HG03045 (cell line): Measurements from ENCODE around the gene CDHR4.
"Not testable (repeated sequence)": the region's sequence is repeated elsewhere in the genome, so short reads cannot be mapped to it uniquely, and the experiment has no call there.

Experiments used
- ATAC-seq: cut with Tn5 transposase; IDR thresholded peaks from one replicate; pipeline ENCODE4 v1.9.1; 2021; ENCODE audit warnings: mild to moderate bottlenecking, moderate library complexity; ENCODE audit not compliant: unreplicated experiment

Gene CDHR4, protein sequence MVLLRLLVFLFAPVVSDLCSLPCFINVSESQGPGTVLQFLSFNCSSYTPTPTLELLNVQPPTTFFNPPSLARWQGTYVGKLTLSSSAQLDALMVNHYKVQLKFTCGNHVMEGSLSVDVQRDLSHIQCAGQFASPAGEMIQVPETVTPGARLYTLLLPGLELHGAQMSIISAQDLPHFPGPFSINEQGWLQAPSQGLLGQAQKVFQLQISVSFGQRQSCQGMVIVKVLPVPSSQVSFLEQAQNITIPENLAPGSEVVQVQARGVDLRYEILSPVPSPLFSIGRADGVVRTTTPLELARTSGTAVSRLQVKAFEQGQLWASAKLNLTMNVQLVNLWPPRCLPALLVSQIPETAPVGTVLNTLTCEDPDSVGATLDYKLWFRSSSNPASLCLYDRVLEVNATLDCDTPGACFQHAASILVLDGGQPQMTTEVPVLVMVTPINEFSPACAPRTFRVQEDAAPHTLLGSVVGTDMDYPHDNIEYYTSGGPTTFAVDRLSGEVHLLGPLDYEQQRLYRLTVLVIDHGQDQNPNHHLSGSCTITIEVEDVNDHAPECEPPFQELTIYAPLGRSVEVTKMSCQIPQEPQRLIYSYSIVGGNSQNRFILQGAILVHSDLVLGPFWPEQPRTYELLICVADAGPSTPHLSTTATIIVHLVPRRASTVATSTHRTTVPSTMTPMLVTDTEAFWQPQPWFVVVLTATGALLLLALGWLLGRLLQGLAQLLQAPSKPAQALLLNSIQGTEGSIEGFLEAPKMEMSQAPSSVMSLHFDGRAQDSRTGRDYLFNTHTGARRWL

GRCh38 chr3:49799761-49800160 is at the start of gene CDHR4:
CDHR4 (minus strand) TSS chr3:49799873; CDS start chr3:49799812, 61 bp downstream.
- ATAC-seq: no peak

DNA sequence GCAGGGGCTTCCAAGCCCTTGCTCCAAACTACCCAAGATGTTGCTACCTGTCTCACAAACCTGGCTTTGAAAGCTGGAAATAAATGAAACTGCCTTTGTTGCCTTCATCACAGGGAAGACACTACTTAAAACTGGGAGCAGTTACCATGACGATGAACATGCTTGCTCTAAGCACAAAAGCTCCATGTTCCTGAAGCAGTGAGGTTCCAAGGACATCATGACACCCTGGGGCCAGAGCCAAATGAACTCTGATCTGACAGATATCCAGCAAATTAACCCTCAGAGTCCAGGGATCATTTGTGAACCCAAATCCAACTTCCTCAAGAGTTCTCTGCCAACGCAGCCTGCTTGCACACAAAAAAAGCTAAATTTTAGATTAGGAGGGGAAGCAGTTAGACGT is 46.0 kb upstream of the CDHR4 start:
- ATAC-seq: no peak

GRCh38 chr3:49844464-49845183 is 45.0 kb upstream of the CDHR4 start:
- ATAC-seq: no peak

- ATAC-seq: no peak
Measured at GRCh38 chr3:49842843-49843517, 43.3 kb upstream of the CDHR4 start.

DNA sequence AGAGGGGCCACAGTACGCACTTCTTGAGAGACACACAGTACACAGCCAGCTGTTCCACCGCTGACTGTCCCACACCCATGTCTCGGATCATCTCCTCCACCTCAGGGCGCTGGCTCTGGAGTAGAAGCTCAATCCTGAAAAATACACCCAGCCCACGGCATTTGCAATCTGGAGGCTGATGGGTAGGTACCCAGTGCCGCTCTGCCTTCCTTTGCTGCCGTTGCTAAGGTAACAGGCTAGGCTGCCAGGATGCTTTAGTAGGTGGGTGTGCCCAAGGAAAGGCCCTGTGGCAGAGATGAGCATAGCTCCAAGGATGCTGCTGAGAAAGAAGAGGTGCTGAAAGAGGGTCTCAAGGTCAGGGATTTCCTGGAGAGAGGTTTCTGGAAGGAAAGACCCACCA is 42.1 kb upstream of the CDHR4 start:
- no peak for ATAC-seq

DNA sequence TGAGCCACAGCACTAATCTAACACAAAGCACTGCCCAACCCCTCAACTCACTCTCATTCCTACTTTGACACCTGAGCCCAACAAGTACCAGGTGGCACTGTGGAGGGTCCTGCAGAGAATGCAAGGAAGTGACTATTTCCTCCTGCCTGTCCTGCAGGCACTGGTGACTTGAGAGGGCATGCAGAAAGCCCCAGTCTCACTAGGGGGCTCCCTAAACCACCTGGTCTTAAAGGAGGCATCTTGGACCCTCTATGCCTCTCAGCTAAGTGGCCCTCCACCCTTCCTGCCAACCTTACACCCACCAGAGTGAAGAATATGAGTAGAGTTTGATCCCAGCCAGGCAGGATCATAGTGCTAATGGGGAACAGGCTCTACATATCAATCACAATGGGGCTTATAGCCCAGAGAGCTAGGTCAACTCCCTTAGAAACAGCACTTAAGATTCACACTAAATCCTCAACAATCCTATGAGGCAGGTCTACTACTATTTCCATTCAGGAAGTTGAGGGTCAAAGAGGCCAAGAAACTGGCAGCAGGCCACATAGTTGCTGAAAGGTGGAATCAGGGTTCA is 41.5 kb upstream of the CDHR4 start:
- no peak for ATAC-seq

DNA sequence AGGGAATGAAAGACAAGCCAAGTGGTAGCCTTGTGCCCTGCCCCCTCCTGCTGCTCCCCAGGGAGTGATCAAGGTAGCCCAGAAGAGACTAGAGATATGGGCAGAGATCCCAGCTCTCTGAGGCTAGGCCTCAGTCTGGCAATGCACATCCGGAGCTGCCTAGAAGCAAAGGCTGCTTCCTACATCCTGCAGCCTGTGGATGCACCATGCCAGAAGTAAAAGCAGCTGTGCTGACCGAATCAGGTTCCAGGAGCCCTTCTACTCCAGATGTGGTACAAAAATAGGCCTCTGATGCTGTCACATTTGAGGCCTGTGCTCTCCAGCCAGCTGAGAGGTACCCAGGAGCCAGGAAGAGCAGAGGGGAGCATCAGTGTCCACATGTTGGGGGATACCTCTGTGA is 40.7 kb upstream of the CDHR4 start:
- ATAC-seq: no peak

- no peak for ATAC-seq
Measured at GRCh38 chr3:49839193-49839809, 39.6 kb upstream of the CDHR4 start.

DNA sequence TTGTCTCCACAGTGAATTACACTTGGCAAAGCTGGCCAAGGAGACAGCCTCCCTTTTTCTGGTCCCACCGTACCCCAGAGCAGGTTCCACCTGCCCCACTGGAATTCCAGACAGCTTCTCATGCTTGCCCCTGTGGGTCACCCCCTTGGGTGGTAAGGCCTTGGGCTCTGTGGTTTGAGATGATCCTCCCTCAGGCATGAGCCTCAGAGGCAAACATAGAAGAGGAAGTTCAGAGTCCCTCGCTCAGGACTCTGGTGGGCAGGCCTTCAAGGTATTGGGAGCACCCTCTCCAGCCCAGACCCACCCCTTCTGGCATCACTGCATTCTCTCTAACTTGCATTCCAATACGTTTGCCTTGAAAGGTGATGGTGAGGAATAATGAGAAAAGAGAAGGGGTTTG is 31.7 kb upstream of the CDHR4 start:
- ATAC-seq: no peak

DNA sequence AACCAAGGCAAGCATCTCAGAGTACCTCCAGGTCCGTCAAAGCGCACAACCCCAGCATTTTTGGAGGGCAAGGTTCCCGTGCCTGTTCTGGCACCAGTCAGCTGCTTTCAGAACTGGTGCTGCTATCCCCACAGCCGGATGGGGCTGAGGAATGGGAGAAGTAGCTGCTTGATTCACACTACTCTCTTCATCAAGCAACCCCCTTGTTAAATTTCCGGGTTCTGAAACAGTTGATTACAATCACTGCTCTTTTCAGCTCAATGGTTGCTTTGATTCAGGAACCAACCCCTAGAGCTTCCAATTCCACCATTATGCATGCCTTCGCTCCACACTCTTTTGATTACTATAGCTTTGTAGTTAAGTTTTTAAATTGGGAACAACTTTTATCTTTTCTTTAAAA is 26.3 kb upstream of the CDHR4 start:
- ATAC-seq: no peak

- not testable (repeated sequence) for ATAC-seq
Measured at GRCh38 chr3:49823131-49823530, 23.5 kb upstream of the CDHR4 start.

DNA sequence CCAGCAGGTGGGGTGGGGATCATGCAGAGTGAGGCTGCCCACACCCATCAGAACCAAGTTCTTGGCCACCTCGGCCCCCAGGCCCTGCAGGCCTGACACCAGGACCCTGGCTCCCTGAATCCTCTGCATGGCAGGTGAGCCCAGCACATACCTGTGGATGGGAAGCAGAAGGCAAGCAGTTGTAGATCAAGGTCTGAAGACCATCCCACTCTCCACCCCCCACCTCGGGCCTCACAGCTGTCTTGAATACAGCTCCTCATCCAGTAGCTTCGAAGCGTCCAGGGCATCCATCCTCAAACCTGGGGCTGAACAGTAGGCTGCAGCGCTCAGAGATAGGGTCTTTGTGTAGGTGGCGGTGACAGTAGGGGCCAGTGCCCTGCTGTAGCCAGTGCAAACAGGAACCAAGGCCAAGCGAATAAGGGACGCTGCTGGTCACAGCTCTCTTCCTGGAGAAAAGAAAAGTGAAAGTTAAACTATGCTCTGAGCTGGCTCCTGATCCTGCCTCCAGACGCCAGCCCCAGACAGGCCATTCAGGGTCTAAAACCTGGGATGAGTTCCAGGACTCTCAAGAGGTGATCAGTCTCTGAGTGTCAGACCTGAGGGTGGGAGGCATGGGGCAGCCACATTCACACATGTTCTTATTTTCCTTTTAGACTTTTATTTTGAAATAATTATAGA is 14.0 kb upstream of the CDHR4 start, which contains the start of gene UBA7:
UBA7 (minus strand) TSS at position 457 of the 678 bp plus-strand sequence; CDS start at position 291, 166 bp downstream.
- no peak for ATAC-seq

GRCh38 chr3:49812916-49813496 is 13.3 kb upstream of the CDHR4 start:
- ATAC-seq: no peak

DNA sequence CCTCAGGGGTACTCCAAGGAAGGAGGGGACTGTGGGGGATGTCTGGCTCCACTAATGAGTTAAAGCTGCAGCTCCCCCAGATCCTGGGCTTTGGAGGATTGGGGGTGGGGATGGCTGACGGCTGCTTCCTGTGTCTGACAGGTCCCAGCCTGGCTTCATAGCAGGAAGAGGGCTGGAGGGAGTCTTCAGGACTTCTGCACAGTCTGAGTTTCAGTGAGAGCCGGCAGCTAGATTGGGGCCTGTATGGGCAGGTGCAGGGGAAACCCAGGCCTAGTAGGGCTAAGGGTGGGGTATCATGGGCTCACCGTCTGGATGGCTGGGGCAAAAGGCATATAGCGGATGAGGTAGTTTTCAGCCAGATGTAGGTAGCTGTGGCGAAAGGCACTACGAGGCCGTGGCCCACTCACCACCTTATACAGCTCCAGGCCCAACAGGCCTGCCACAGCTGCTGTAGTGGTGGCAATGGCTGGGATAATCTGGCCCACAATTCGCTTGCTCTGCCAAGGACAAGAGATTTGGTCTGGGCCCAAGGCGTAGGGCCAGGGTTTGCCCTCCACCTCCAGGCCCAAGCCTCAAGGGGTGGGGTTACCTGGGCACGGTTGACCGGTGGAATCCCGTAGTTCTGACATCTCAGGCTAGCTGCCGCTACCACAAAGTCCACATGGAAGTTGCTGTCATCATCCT is 7.9 kb upstream of the CDHR4 start:
- ATAC-seq: no peak

GRCh38 chr3:49806850-49807249 is 7.2 kb upstream of the CDHR4 start:
- ATAC-seq: no peak

GRCh38 chr3:49805897-49806701 is 6.4 kb upstream of the CDHR4 start:
- ATAC-seq: no peak

DNA sequence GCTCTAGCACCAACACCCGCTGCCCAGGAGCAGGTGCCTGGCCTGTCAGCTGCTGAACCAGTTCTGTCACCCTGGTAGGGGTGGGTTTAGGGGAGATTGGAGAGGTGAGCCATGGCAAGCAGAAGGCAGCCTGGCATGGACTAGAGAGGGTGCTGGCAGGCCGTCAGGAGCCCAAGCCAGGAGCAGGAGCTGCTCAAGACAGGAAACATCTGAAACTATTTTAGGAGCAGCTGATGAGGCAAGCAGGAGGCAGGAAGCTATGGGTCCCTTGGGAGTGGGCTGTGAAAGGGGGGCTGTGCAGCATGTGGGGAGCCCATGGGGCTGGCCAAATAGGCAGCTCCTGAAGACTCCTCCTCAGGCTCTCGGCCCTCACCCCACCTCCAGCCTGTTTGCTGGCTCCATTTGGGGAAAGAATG is 5.7 kb upstream of the CDHR4 start:
- no peak for ATAC-seq
